ENCODE measurements around the gene PDZRN4. TPM values are rescaled to one million over a fixed set of nuclear protein-coding genes. Genes with fewer than 3 reads are reported as not detected.

Gene PDZRN4
- total RNA-seq, 2 donors from 2014 or later = 26.8 to 32.9 TPM

DNA sequence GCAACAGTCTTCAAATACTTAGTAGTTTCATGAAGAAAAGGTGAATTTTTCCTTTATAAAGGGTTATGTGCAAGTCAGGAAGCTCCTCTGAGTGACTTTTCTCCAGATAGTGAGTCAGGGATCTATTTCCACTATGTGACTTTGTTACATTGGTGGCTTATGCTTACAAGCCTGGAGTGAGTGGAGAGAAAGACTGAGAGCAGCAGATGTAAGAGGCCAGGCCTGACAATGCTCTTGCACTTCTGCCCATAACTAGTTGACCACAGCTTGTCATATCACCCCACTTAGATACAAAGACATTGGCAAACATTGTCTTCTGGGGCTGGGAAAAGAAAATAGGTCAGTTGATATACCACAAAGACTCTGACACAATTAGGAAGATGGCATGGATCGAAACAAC is 236.5 kb downstream of the PDZRN4 start:
- DNase-seq (ENCODE audit: low spot score) = no peak
- intact Hi-C loops (cut with DNase I) = no loop called here

DNA sequence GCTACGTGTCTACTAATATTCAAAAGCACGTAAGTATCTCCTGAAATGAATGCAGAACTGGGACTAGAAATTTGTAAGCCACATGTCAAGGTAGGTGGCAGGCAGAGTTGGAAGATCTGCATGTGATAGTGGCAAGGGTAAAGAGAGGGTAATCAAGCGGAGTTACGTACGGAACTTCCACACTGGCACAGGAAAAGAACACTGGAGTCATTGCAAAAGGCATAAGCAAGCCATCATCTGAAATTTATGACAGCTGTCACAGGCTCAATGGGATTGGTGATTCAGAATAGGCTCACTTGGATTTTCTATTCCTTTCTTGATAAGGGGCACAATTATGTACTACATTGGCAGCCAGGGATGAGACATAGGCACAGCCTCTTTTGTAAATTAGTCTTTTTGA is 245.3 kb downstream of the PDZRN4 start:
- intact Hi-C loops (cut with DNase I) = no loop called here
- no peak for DNase-seq (ENCODE audit: low spot score)

DNA sequence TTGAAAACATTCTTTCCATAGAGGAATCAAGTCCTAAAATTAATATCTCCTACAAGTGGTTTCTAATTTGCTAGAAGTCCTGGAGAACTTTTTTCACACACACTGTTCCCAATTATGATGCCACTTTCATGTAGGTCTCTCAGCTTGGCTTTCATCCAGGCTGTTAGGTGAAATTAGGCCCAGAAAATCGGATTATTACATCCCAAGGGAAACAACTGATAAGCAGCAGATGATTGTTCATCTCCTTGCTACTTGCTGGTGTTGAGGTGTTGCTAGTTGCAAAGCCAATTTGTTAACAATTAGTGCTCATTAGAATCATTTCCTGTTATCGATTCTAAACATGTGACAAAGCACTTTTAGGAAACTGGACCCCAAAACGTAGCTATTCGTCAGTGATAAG is 248.0 kb downstream of the PDZRN4 start:
- intact Hi-C loops (cut with DNase I) = no loop called here
- no peak for DNase-seq (ENCODE audit: low spot score)

DNA sequence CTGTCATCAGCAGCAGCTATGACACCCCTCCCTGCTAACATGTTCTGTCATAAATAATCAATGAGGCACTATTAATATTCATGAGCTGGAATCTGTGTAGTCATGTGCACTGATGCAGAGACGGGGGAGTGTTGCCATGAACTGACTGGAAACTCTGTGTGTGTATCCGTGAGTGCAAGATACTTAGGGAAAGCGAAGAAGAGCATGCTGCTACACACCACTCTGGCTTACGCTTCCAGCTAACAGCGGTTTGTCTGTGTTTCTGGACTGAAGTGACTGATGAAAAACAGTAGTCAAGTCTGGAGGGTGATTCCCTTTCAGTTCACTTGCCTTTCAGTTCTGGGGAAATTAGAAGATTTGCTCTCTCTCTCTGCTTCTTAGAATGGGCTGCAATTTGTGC is 249.4 kb downstream of the PDZRN4 start:
- intact Hi-C loops (cut with DNase I) = no loop called here
- no peak for DNase-seq (ENCODE audit: low spot score)

DNA sequence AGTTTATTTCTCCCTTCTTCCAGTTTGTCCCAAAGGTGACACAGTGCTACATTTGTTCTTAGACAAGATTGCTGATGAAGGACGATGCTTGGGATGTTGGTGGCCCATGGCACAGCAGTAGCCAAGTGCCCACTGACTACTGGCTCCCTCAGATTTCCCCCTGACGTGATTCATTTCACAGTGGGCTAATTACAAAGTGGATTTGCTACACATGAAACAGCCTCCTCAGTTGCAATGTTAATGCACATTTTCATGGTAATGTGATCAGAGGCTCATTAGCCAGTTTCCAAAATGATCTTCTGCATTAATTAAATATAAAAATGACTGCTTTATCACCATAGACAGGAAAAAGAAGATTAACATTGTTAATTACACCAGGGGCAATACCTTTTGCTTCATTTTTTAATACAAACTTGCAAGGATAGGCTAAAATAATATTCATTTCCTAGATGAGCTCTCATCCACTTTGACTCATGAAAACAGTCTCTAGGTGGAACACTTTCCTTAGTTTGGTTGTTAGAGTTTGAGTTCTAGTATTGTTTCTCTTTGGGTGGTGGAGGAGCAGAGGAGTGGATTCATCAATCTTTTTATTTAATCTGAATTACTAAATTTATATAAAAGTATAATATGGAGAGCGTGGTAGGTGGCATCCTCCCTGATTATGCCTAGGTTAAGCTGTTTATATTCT is 250.9 kb downstream of the PDZRN4 start:
- no peak for DNase-seq (ENCODE audit: low spot score)
- intact Hi-C loops (cut with DNase I) = no loop called here

DNA sequence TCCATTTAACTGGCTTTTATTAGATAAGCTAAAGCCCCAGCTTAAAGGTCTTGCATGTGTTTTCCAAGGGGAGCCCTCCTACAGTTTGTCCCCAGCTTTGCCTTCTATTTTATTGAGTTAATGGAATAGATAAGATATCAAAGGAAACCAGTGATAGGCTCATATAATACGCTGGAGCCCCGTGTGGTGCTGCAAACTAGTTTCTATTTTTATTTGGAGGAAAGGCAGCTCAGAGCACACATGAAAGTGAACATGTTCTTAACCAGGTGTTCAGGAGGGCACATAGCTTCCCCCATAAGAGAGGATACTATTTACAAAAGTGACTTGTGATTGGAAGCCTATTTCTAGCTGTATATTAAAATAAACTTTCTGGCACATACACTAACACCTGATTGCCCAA is 251.7 kb downstream of the PDZRN4 start:
- intact Hi-C loops (cut with DNase I) = no loop called here
- no peak for DNase-seq (ENCODE audit: low spot score)

DNA sequence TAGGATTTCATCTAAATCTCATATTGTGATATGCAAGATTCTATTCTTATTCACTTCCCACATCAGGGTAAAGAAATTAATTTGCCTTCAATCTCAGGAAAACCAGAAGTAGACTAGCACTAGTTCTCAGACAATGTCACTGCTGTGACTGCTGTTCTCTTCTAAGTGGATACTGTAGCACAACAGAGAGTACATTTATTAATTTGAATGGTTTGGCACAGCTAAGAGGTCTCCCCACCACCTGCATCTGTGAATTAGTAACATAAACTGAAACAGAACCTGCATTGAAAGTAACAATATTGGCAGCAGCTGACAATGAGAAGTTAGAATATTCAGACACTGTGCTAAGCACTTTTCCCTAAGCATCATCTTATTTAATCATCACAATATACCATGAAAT is 253.1 kb downstream of the PDZRN4 start:
- intact Hi-C loops (cut with DNase I) = no loop called here
- no peak for DNase-seq (ENCODE audit: low spot score)

GRCh38 chr12:41442896-41443295 is 254.8 kb downstream of the PDZRN4 start:
- DNase-seq (ENCODE audit: low spot score) = no peak

GRCh38 chr12:41443690-41444089 is 255.6 kb downstream of the PDZRN4 start:
- no peak for DNase-seq (ENCODE audit: low spot score)
- intact Hi-C loops (cut with DNase I) = no loop called here

More at GRCh38 chr12:41442896-41443295, 254.8 kb downstream of the PDZRN4 start:
- intact Hi-C loops (cut with DNase I) = no loop called here

GRCh38 chr12:41452838-41453407 is 264.8 kb downstream of the PDZRN4 start:
- intact Hi-C loops (cut with DNase I) = no loop called here
- DNase-seq (ENCODE audit: low spot score) = no peak

- intact Hi-C loops (cut with DNase I) = no loop called here
- no peak for DNase-seq (ENCODE audit: low spot score)
Measured at GRCh38 chr12:41453409-41453808, 265.3 kb downstream of the PDZRN4 start.

DNA sequence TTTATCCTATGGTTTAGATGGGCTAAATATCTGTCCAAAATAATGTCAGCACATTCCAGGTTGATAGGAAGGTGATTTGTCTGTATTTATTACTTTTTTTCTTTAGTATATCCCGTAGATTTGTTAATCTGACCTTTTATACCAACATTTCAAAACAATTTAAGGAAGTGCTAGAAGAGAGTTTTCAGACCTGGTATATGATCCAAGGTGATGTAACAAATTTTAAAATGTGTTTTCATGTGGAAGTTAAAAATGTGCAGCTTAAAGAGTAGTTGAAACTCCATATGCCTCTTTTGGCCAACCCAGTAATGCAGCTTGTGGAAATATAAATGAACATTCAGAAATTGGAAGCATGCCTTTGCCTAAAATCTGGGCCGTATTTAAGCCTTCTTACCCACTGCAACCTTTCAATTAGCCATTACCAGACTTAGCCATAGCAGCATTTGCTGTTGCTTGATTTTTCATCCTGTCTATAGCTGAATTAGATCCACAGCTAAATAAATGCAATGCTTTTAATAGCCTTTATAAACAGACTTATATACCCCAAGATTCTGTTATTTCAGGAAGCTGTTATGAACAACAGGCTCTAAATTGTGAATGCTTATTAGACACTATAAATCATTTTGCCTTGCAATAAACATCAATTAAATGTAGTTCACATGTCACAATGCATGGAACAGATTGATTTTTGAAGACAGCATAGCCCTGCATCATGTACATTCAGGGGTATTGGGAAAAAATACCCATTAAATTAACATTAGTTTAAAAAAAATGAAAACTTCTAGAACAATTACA is 271.2 kb downstream of the PDZRN4 start:
- intact Hi-C loops (cut with DNase I) = no loop called here
- DNase-seq (ENCODE audit: low spot score) = no peak

DNA sequence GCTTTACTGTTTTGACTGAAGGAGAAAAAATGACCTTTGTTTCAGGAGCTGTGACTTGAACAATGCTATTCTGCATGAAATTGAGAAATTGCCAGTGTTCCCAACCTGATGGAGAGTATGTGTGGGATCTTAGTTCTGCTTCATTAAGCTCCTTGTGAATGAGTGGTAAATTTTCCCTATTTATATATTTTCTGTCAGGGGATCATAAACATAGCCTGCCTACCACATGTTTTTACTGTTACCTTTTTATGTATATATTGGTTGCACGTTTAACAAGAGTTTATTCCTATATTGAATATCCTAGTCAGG is 271.7 kb downstream of the PDZRN4 start:
- intact Hi-C loops (cut with DNase I) = no loop called here
- no peak for DNase-seq (ENCODE audit: low spot score)

GRCh38 chr12:41460906-41461305 is 272.8 kb downstream of the PDZRN4 start:
- no peak for DNase-seq (ENCODE audit: low spot score)
- intact Hi-C loops (cut with DNase I) = no loop called here

DNA sequence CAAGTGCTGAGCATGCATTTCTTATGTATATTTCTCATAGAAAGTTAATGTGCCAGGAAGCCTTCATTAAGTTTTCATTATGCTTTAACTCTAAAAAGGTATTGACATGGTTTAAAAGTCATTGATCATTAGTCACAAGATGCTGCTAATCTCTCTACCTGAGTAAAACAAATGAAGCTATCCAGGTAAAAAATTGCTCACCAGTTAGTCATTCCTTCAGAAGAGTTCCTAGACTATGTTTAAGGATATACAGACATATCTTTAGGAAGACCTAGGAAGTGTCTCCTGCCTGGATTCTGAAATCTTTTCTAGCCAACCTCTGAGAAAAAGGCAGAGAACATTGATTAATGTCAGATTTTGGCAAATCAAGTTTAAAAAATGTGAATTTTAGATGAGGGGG is 274.2 kb downstream of the PDZRN4 start:
- intact Hi-C loops (cut with DNase I) = no loop called here
- DNase-seq (ENCODE audit: low spot score) = no peak

DNA sequence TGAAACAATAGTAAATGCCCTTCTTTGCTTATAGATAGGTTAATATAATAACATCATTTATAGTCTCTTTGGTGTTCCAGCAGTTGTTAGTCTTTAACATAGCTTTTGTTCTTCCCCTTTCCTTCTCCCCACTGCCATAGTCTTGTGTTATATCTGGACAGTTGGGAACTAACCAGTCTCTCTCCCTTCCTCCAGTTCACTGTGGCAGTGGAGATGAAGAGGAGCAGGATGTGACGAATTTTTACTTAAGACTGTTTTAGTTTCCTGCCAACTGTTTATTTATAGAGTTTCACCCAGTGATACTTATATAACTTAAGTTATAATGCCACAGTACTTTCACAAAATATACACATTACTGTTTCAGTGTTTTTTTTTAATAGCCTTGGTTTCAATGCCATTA is 277.4 kb downstream of the PDZRN4 start:
- no peak for DNase-seq (ENCODE audit: low spot score)
- intact Hi-C loops (cut with DNase I) = no loop called here

- intact Hi-C loops (cut with DNase I) = no loop called here
- DNase-seq (ENCODE audit: low spot score) = no peak
Measured at GRCh38 chr12:41466300-41466699, 278.2 kb downstream of the PDZRN4 start.

DNA sequence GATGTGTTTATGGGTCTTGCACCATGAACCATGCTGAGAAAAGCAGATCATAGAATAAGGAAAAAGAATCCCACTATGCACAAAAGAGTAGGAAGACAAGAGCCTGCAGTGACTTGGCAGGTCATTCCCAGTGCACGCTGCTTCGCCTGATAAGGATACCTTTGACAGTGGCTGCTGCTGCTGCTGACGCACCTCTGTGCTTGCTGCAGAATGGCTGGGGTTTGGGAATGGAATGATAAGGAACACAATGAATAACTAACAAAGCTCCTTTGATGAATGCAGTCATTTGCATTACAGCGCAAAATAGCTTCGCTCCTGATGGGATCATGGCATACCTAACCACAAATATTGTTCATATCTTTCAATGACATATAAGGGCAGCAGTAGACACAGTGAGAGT is 278.7 kb downstream of the PDZRN4 start:
- intact Hi-C loops (cut with DNase I) = no loop called here

GRCh38 chr12:41467591-41468325 is 279.6 kb downstream of the PDZRN4 start:
- intact Hi-C loops (cut with DNase I) = no loop called here
- DNase-seq (ENCODE audit: low spot score) = no peak

More for the DNA sequence above, 278.7 kb downstream of the PDZRN4 start:
- no peak for DNase-seq (ENCODE audit: low spot score)

- intact Hi-C loops (cut with DNase I) = no loop called here
- no peak for DNase-seq (ENCODE audit: low spot score)
Measured at GRCh38 chr12:41468341-41468740, 280.2 kb downstream of the PDZRN4 start.

Measured in posterior vena cava (tissue), 2 donors.